HL-60/S4 treated with retinoic acid at 250 ng/mL for 4 days and 3 days (cell line): ENCODE data around the gene TNFRSF13B.
"Not testable (repeated sequence)": the region's sequence is repeated elsewhere in the genome, so short reads cannot be mapped to it uniquely, and the experiment has no call there.

Source experiments
- in situ Hi-C: fragments of 300-500 bp; cut with MboI; formaldehyde crosslinking; loops from 2 replicates; pipeline ENCODE4 v1.7.0; 2022; ENCODE audit warnings: low sequenced_read_pairs

Gene TNFRSF13B

GRCh38 chr17:17004997-17005614, 33.2 kb upstream of the TNFRSF13B start:
- in situ Hi-C loops = not testable (repeated sequence)

DNA sequence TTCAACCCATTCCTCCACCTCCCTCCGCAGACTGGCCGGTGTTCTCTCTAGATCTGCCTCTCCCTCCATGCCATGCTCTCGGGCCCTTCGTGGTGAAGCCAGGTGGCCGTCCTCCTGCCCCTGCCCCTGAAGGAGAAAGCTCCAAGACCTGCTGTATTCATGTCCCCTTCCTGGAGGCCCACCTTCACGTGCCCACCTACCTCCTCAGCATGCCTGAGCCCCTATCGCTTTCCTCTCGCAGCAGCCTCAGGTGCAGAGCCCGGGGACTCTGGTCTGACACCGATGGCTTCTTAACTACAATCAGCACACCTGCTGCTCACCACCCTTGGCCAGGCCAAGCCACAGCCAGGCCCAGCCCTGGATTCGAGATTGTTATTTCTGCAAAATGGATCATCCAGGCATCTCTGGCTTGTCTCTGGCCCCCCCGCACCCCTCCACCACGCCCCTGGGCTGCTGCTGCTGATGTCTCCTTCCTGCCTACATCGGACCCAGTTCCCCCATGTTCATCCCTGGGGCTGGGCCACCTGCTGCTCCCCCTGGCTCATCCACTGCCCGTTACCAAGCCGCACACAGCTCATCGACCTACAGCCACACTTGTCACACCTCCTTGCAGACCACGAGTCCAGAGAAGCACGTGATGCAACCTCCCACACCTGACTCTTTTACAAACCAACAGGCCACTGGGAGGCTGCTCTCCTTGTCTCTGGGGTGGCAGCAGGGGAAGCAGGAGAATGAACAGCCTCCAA, 32.5 kb upstream of the TNFRSF13B start:
- in situ Hi-C loops = no loop called here

DNA sequence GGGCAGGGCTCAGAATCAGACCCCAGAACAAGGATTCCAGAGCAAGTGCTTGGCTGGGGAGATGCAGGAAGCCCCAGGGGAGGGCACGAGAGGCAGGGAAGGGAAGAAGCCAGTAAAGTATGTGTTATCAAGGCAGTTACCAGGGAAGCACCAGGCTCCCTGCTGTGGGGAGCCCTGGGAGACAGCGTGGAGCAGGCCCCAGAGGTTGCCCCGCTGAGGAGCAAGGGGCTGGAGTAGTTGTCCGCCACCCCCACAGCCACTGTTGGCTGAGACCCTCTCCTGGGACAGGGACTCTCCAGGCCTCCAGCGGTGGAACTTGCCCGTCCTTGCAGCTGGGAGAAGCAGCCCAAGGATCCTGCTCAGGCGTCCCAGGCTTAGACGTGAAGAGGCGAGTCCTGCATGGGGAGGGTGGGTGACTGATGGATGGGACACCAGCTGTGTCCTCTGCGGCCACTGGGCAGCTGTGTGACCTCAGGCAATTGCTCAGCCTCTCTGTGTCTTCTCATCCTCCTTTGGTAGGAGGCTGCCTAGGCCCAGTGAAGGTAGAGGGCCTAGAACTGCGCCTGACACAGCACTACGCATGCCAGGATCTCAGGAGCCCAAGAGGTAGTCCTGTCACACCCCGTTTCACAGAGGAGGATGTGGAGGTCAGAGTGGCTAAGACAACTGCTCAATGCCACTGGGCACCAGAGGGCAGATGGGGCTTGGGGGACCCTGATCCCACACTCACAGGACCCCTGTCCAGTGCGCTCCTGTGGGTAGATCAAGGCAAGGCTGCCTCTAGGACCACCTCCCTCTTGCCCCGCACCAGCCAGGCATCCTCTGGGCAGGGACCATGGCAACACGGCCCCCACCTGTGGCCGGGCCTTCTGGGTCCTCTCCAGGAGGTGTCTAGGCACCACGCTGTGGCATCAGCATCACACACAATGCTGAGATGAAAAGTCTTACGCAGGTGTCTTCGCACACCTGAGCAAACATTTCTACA, 31.1 kb upstream of the TNFRSF13B start:
- in situ Hi-C loops = not testable (repeated sequence)

DNA sequence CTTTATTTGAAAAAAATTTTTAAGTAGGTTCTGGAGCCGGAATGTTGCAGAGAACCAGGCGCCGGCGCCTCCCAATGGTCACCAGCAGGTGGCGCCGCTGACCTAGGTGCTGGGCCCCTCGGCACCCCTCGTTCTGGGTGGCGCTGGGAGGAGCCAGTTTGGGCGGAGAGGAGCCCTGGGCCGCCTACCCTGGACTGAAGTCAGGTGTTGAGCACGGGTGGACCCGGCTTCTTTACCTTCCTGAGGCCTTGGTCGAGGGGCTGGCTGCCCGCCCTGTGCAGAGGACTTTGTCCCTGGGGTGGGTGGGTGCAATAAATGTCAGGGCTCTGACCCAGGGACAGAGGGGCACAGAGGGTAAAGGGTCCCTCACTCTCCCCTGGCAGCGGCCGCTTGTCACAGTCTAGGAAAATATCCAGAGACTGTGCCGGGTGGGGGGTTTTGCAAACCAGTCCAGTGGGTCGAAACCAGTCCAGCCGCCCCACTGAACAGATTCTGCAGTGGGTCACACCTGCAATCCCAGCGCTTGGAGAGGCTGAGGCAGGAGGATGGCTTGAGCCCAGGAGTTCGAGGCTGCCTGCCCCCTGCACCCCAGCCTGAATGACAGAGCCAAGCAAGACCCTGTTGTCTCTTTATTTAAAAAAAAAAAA, 30.1 kb upstream of the TNFRSF13B start:
- in situ Hi-C loops = no loop called here

GRCh38 chr17:17001076-17001777, 29.3 kb upstream of the TNFRSF13B start:
- in situ Hi-C loops = no loop called here

GRCh38 chr17:16999931-17000625, 28.2 kb upstream of the TNFRSF13B start:
- in situ Hi-C loops = no loop called here

DNA sequence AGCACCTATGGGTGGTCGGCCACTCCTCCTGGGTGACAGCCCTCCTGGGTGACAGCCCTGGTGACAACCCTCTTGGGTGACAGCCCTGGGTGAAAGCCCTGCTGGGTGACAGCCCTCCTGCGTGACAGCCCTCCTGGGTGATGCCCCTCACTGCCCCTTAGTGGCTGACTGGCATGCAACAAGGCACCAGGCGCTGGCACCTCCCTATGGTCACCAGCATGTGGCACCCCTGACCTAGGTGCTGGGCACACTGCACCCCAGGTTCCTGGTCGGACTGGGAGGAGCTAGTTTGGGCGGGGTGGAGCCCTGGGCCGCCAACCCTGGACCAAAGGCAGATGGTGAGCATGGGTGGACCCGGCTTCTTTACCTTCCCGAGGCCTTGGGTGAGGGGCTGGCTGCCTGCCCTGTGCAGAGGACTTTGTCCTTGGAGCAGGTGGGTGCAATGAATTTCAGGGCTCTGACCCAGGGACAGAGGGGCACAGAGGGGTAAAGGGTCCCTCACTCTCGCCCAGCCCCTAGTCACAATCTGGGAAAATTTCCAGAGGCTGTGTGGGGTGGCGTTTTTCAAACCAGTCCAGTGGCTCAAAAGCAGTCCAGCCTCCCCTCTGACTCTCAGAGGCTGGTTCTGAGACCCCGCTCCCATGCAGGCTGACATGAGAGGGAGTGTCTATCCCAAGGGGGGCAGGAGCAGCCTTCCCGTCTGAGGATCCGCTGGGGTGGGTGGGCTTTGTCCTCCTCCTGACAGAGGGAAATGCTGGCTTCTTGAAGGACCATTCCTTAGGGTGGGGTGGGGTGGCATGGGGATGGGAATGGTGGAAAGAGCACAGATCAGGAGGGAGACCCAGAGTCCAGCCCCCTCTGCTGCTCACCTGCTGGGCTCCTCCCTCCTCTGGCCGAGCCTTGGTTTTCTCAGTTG, 25.9 kb upstream of the TNFRSF13B start:
- in situ Hi-C loops = no loop called here

- in situ Hi-C loops = not testable (repeated sequence)
These were observed 24.8 kb upstream of the TNFRSF13B start for GRCh38 chr17:16996726-16997125.

- in situ Hi-C loops = no loop called here
These were observed 24.0 kb upstream of the TNFRSF13B start for GRCh38 chr17:16995930-16996329.

GRCh38 chr17:16994631-16995030, 22.7 kb upstream of the TNFRSF13B start:
- in situ Hi-C loops = no loop called here

DNA sequence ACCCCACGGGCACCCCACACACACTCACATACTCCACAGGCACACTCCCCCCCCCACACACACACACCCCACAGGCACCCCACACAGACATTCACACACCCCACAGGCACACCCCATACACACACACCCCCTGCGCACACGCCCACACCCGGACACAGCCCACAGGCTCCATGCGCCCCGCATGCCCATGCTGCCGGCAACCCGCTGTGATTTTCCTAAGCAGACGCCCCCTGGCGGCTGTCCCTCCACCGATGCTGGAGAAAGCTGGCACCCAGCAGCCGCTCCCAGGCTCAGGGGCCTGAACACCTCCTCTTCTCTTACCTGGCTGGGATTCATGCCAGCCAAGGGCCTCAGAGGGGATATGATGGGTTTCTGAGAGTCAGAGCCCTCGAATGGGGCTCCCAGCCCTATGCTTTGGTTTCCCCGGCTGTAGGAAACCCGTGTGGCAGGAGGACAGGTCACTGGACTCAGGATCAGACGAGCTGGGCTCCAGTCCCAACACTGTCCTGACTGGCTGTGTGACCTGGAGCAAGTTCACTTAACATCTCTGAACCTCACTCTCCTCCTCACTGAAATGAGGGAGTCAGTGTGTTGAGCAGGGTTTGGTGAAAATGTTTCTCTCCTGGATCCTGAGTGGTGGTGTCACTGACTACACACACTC, 19.6 kb upstream of the TNFRSF13B start:
- in situ Hi-C loops = no loop called here

GRCh38 chr17:16989953-16990860, 18.3 kb upstream of the TNFRSF13B start:
- in situ Hi-C loops = no loop called here

DNA sequence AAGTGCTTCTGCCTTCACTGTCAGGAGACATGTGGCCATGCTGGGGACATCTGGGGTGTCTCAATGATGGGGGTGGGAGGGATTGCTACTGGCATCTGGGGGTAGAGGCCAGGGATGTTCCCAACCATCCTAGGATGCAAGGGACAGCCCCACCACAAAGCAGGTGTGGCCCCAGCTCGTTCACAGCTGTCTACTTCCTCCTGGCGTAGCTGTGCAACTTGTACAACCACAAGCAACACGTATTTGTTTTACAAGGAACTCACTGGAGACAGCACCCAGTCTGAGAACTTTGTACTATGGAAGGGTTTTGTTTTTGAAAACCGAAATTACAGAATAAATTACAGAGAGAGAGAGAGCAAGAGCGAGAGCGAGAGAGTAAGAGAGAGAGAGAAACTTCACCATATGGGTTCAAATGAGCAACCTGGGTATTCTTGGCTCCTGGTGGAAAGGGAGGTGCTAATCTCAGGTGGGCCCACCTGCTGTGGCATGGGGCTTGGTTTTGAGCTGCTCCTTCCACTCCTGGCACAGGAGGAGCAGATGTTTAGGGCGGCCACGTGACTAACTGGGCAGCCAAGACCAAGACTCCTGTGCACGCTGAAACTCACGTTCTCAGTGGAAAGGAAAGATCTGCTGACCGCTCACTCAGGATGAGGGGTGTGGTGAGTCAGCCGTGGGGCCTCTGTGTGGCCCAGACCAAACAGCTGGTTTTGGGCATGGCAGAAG, 17.5 kb upstream of the TNFRSF13B start:
- in situ Hi-C loops = no loop called here

GRCh38 chr17:16988749-16989229, 16.9 kb upstream of the TNFRSF13B start:
- in situ Hi-C loops = no loop called here

GRCh38 chr17:16987830-16988601, 16.1 kb upstream of the TNFRSF13B start:
- in situ Hi-C loops = no loop called here
